ENCODE results near the gene GABRB2. TPM values are rescaled to one million over a fixed set of nuclear protein-coding genes. Genes with fewer than 3 reads are reported as not detected.

The GABRB2 gene
- polyA plus RNA-seq, 3 donors: 2.0 to 2.1 (median 2.0) TPM

DNA sequence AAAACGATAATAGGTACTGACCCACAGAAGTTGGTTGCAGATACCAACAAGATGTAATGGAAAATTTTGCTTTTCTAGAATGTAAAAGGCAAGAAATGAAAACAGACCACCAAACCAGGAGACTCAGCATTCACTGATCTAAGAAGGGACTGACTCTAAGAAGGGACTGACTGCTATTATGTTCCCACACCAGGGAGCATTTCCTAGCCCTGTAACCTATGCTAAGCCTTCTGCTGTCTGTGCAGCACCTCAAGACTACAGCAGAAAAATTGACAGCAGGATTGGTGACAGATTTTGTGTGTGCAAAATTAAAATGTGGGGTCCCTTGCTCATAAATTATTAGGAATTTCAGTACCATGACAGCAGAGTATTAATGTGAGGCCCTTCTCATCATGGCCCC lies 154.8 kb downstream of the GABRB2 start:
- DNase-seq (ENCODE audit: low read depth in 3 of 3, low spot score in 2 of 3): no peak

DNA sequence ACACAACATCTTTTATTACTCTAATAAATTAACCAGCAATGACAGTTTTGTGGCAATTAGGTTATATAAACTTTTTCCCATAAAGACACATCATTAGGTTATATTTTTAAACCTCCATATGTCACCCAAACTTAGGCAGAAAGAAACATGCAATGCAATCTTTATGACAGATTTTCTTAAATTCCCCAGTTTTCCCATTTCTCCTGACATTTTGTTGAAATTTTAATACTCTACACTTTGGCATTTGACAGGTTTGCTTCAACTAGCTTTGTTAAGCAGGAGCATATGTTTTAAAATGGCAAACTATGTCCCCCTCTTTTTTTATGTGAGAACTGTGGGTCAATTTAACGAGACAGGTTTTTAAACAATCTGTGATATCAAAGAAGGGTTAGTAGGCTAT lies 155.5 kb downstream of the GABRB2 start:
- no peak for DNase-seq (ENCODE audit: low read depth in 3 of 3, low spot score in 2 of 3)

DNA sequence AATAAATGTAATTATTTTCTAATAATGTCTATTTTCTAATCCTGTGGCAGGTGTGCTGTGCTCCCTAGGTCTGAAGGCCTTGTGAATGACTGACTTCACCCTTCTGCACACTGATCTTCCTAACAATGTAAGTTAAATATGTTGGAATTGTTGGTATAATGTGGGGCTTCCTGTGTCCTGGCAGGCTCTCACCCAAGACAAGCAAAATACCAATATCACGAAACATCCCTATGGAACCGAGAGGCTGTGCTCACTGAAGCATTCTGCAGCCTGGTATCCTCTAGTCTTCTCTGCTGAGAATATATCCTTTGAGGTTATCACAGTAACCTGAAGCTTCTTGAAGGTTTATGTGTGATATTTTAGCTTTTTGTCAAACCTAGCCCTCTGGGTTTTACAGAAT lies 159.4 kb downstream of the GABRB2 start:
- no peak for DNase-seq (ENCODE audit: low read depth in 3 of 3, low spot score in 2 of 3)

DNA sequence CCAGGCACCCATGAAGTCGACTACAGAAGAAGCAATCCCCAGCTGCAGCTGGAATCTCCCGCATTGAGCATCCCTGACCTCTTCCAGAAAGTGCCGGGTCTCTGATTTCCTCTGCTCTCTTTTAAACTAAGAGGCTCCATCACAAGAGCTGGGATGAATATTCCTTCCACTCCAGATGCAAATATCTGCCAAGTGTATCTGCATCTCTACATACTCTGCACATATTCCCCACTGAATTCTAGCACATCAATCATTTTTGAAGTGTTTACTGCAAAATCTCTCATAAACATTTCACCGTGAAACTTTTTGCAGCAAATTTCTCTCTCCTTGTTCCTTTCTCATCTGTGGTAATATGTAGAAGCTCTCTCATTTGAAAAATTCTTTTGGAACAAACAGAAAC lies 161.5 kb downstream of the GABRB2 start:
- DNase-seq (ENCODE audit: low read depth in 3 of 3, low spot score in 2 of 3): no peak

DNA sequence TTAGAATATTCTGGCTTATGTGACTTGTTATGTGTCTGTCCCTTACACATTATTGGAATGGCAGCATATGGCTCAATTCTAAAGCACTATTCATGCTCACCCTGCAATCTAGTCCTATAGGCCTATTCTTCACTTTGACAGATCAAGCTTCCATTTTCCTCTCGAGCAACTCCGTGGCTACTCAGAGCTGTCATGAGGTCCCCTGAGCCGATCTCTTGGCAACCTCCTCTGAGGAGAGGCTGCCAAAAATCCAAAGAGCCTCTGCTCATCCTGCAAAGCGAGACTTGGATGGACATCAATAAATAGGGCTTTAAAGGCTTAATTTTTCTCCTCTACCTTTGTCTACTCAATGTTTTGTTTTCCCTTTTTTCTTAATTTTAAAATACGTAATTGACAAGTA lies 163.8 kb downstream of the GABRB2 start:
- no peak for DNase-seq (ENCODE audit: low read depth in 3 of 3, low spot score in 2 of 3)

DNA sequence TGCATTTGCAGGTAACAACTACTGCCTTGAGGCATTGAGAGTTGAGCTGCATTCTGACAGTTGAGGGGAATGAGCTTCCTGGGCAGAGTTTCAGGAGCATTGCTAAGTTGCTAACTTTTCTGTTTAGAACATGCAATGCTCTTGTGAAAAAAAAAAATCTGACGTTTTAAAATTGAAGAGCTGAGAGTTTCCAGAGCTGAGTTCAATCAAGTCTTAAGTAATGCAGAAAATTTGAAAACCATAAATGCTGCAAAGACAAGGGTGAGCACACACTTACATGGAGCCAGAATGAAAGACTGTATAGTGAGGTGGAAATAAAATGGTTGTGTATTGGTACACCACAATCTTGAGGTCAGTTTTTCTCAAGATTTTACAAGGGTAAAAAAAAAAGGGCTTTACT lies 166.0 kb downstream of the GABRB2 start:
- DNase-seq (ENCODE audit: low read depth in 3 of 3, low spot score in 2 of 3): no peak

DNA sequence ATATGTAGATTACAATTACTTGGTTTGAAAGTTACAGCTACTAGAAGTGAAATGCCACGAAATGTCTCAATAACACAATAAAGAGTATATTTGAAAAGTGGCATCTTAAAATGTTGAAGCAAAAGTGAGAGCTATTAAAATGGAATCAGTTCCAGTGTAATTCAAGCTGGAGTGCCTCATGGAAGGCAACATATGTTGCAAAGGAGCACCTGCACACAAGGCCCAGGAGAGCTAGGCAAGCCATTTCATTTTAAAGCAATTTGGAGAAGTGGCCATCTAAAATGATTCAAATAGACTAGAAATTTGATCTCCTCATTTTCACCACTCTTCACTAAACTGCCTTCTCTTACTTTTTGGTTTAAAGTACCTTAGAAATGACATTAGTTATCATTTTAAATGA lies 167.8 kb downstream of the GABRB2 start:
- no peak for DNase-seq (ENCODE audit: low read depth in 3 of 3, low spot score in 2 of 3)

DNA sequence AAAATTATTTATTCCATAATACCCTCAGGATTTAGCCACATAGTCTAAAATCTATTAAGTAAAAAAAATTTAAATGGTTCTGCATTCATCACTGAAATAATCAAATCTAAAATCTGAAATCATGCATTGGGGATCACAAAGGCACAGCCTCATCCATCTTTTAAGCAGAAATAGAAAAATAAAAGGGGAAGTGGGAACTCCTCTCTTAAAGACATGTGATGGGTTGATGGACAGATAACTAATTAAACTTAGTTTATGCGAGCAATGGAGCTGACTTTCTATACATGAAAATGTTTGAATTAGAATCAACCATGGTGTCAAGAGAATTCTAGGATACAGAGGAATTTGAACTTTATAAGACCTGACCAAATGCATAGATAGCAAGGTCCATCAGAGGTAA lies 170.5 kb downstream of the GABRB2 start:
- DNase-seq (ENCODE audit: low read depth in 3 of 3, low spot score in 2 of 3): no peak

DNA sequence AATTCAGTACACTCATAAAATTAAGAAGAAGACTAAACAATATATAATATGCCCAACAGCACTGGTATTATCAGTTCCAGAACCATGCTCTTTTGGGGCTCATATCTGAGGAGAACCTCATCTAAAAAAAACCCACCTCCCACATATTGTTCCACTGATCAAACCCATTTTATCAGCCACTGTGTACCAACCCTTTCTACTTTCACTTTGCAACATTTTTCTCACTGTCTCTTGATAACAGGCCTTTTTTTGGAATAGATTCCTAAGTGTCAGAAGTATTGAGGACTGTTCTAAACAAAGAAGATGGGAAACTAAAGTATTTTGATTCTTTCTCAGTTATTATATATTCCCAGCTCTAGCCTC lies 173.2 kb downstream of the GABRB2 start:
- DNase-seq (ENCODE audit: low read depth in 3 of 3, low spot score in 2 of 3): no peak

DNA sequence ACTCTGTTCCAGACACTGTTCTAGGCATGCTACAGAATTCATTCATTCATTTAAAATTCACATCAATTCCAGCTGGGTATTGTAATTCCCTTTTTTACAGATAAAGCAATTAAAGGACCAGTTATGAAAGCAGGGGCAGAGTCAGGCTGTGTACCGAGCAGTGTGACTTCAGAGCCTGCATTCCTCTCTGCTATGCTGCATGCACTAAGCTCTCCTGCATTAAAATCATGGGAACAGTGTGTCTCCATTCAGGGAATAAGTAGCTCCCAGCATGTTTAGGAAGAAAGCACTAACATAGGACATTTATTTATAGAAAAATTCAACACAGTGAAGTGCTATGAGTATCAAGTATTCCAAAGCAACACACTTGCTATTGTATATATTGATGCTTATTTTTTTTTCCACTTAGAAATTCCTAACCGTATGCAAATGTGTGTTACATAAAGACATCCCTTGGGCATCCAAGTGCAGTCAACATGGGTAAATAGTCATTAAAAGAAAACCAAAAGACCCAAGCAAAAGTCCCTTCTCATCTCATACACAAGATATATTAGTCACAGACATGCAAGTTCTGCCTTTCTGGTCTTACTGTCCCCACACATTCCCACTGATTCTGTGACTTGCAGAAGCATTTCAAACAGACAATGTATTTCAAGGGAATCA lies 173.7 kb downstream of the GABRB2 start:
- DNase-seq (ENCODE audit: low read depth in 3 of 3, low spot score in 2 of 3): no peak

DNA sequence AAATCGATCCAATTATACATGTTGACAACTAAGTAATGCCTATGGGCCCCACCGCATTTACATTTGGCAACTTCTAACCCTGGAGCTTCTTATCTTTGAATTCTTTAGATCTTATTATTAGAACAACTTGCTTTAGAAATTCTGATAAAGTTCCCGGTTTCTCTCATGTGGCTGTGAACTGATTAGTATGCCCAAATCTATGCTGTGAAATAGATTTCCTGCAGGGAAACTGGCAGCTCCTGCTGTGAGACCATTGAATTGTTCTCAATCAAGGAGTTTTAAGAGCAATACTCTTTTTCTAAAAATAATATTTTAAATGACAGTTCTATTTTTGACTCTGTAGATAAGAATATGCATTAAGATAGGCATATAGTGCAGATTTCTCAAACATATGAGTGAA lies 177.5 kb downstream of the GABRB2 start:
- DNase-seq (ENCODE audit: low read depth in 3 of 3, low spot score in 2 of 3): no peak

DNA sequence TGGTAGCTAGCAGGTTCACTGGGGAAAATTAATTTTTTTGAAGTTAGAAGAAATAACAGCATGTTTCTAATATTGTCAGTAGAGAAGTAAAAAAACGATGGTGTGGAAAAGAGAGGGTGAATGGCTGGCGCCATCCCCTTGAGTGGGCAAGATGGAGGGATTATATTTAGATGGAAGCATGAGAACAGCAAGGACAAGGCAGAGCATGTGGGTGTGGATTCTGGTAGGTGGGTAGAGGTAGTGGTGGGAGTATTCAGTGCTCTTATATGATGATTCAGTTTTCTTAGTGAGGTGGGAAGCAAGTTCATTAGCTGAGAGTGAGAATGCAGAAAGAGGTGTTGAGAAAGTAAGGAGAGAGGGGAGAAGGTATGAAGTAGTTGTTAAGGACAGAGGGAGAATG lies 188.1 kb downstream of the GABRB2 start:
- no peak for DNase-seq (ENCODE audit: low read depth in 3 of 3, low spot score in 2 of 3)

DNA sequence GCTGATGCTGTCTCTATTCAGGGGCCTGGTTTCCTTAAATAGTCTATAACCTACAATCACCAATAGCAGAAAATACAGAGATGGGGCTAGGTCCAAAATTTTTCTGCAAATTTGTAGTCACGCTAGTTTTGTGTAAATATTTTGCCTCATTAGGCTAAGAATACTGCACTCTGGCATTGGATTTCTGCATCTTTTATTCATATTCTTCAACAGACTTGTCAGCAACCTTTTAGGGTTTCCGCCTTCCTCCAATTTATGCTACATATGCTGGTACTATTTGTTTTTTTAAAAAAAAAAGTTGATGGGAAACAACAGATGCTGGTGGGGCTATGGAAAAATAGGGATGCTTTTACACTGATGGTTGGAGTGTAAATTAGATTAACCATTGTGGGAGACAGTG lies 202.3 kb downstream of the GABRB2 start:
- DNase-seq (ENCODE audit: low read depth in 3 of 3, low spot score in 2 of 3): no peak

DNA sequence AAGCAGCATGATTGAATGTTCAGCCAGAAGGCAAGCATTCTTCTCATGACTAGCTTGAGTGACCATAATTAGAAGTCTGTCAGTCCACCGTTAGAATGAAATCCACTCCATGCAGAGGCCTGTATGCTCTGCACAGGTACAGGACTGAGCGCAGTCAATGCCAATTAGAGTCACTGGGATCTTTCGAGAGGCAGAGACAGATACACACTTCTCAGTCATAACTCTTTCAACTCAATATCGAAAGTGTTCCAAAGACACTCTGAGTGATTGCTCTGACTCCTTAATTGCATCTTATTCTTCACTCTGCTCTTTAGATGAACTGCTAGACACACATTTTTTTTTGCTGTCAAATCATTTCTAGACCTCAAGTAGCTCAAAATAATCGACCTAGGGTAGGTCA lies 203.6 kb downstream of the GABRB2 start:
- DNase-seq (ENCODE audit: low read depth in 3 of 3, low spot score in 2 of 3): no peak

DNA sequence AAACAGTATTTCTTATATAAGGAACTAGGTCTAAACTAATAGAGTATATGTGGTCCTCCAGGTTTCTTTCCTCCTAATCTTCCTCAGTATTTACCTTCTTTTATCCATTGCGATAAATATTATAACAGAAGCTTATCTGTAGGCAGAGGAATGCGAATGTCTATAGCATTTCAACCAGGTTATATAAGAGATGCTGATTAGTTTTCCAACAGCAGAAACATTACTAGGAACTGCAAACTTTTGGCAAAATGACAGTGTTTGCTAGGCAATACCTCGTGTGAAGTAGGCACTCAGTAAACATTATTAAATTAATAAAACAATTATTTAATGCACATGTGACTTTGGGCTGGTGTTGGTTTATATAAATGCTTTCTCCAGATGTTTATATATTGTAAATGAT lies 206.5 kb downstream of the GABRB2 start:
- DNase-seq (ENCODE audit: low read depth in 3 of 3, low spot score in 2 of 3): no peak

DNA sequence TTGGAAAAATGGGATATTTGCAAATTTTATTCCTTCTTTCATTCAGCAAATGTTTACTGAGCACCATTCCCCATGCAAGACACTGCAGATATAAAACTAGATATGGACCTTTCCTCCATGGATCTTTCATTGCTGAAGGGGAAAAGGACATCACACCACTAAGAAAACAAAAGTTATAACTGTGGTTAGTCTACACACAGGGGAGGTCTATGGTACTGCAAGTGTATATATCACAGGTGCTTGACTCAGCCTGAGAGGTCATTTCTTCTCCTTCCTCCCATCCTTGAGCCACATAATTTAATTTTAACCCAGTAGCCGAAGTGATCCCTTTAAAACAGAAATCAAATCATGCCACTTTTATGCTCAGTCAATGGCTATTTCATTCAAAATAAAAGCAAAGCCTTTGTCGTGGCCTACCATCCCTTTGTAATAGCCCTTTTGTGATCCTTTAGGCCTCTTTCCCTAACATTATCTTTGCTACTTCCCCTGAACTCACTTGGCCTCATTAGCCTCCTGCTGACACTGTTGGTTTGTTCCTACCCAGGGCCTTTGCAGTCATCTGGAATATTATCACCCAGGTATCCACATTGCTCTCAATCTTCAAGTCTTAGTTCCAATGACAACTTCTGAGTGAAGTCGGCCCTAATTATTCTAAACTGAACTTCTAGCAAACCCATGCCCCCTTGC lies 213.2 kb downstream of the GABRB2 start:
- DNase-seq (ENCODE audit: low read depth in 3 of 3, low spot score in 2 of 3): no peak

DNA sequence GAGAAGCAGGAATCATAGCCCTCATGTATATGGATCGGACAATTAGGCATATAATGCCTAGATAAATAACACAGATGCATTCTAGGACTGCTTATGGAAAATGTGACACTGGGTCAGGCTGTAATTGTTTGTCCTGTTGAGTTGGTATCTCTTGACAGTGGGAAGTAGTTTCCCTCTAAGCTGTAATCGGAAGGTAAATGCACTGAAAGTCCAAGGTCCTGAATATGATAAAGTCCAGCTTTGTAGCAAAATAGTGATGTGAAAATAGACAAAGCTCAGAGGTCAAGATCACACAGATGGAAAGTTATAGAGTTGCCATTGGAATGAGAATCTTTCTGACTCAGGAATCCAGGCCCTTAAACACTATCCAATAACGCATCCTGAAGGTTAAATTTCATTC lies 214.2 kb downstream of the GABRB2 start:
- DNase-seq (ENCODE audit: low read depth in 3 of 3, low spot score in 2 of 3): no peak

DNA sequence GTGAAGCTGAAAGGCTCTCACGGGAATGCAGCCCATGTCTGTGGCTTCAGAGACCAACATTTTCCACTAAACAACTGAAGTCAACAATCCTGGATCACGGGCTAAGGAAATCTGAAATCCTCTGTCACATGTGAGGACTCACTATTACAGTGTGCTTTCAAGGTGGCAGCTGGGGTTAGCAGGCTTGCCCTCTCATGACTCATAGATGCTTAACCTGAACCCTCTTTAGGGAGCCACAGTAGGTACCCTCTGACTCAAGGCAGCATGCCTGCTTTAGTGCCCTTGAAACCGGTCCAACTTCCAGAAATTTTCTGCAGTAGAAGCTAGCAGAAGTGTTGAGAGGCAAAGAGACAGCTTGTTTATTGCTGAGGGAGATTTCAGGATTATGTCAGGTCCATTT lies 232.5 kb downstream of the GABRB2 start:
- no peak for DNase-seq (ENCODE audit: low read depth in 3 of 3, low spot score in 2 of 3)

DNA sequence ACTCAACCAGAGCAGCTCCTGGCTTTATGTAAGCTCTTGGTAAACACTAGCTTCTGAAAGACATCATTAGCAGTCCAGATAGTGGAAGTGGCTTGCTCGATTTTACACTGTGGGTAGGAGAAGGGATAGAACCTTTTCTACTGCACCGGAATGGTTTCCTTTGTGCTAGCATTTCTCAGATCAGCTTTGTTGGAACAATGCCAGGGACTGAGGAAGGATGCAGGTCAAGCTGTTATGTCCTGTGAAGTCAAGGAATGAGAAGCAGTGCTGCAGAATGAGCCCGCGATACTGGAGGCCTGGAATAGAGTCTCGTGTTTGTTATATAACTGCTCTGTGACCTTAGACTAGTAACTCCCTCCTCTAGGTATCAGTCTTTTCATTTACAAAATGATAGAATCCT lies 233.6 kb downstream of the GABRB2 start:
- DNase-seq (ENCODE audit: low read depth in 3 of 3, low spot score in 2 of 3): no peak

DNA sequence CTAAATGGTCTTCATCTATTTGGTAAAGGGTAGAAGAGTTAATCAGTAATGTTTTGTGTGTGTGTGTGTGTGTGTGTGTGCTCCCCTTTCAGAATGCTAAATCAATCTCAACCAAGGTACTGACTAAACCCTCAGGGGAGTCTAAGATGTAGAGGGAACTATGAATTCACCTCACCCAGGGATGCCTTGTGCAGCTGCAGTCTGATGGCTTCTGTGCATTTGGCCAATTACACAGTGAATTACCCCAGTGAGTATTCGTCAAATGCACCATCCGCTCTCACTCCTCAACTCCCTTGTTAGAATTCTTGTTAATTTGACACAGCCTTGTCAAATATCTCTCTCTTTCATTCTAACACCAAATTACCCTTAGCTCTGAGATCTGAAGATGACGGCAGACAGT lies 234.6 kb downstream of the GABRB2 start:
- DNase-seq (ENCODE audit: low read depth in 3 of 3, low spot score in 2 of 3): no peak

DNA sequence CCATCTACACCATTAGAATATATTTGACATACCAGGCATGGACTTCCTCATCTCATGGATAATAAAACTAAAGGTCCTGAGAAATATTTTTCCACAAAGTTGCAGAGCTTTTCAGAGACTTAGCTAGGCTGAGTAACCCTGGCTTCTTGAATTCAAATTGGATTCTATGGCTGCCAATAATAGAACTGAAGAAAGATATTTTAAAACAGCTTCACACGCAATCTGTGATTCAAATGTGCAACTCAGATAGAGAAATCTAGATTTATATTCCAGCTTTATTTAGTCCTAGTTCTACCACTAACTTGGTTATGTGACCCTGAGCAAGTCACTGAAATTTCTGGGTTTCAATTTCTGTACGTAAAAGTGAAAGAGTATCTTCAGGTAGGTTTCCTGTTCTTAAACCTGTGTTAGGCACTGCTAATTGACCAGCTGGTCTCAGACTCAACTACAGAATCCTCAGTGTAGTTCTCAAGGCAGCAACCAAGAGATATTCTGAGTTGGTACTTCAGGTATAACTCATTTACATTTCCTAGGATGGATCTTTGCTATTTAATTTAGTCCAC lies 235.3 kb downstream of the GABRB2 start:
- no peak for DNase-seq (ENCODE audit: low read depth in 3 of 3, low spot score in 2 of 3)

DNA sequence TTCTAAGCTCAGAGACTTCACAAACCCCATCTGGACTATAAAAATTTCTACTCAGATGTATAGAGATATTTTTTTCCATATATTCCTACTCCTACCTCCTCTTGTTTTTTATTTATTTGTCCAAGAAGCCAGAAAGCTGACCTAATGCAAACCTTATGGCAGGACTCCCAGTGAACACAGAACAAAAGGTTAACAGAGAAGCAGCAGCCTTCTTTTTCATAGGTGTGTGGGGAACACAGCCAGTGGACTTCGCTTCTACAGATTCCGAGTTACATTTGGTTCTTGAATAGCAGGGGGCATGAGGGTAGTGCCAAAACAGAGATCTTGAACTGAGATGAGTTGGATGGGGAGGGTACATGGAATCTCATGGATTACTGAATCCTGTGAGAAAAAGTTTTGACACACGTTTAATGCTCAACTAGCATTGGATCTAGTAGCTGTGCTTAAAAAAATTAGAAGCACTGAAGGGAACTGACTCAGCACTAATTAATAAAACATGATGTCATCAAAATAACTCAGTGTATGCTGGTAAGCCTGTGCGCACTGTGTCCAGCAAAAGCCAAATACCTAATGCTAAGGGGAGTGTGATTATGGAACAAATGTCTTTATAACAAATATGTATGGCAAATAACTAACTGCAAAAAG lies 240.1 kb downstream of the GABRB2 start:
- no peak for DNase-seq (ENCODE audit: low read depth in 3 of 3, low spot score in 2 of 3)
